GM18870 (cell line): ENCODE measurements around the gene DEFB131B.
"Not testable (repeated sequence)": the region's sequence is repeated elsewhere in the genome, so short reads cannot be mapped to it uniquely, and the experiment has no call there.

Experiments used
- ATAC-seq: cut with Tn5 transposase; IDR thresholded peaks from one replicate; pipeline ENCODE4 v1.9.1; 2021; ENCODE audit warnings: moderate library complexity; ENCODE audit not compliant: unreplicated experiment

Gene DEFB131B

GRCh38 chr11:71911321-71911985 lies 33.2 kb downstream of the DEFB131B start:
- ATAC-seq = not testable (repeated sequence)

- not testable (repeated sequence) for ATAC-seq
These were observed 33.7 kb downstream of the DEFB131B start for GRCh38 chr11:71911986-71912340.

- no peak for ATAC-seq
These were observed 35.7 kb downstream of the DEFB131B start for GRCh38 chr11:71913756-71914526.

GRCh38 chr11:71914617-71915189 lies 36.5 kb downstream of the DEFB131B start:
- no peak for ATAC-seq

GRCh38 chr11:71917646-71918140 lies 39.4 kb downstream of the DEFB131B start:
- no peak for ATAC-seq

- ATAC-seq = peak; percentile 57
These were observed 49.8 kb downstream of the DEFB131B start, which contains the start of gene XNDC1N for GRCh38 chr11:71927820-71928736. XNDC1N (minus strand) TSS chr11:71928594; CDS start chr11:71923353, 5,241 bp downstream.

- peak; percentile 70 for ATAC-seq
These were observed 50.6 kb downstream of the DEFB131B start, which contains the start of gene RNF121 for GRCh38 chr11:71928737-71929443. RNF121 (plus strand) TSS chr11:71929046; CDS start chr11:71929062, 16 bp downstream.

GRCh38 chr11:71929491-71929890 lies 51.2 kb downstream of the DEFB131B start:
- no peak for ATAC-seq

GRCh38 chr11:71930556-71931244 lies 52.4 kb downstream of the DEFB131B start:
- no peak for ATAC-seq

- no peak for ATAC-seq
These were observed 53.0 kb downstream of the DEFB131B start for GRCh38 chr11:71931245-71931602.

GRCh38 chr11:71933141-71933933 lies 55.1 kb downstream of the DEFB131B start:
- ATAC-seq = no peak
